Effector CD8-positive, alpha-beta T cell (primary cell): Measurements from ENCODE around the gene C12orf75.
"Not testable (repeated sequence)": the region's sequence is repeated elsewhere in the genome, so short reads cannot be mapped to it uniquely, and the experiment has no call there.

ENCODE experiments used
- DNase-seq: peaks from one replicate; lab custom pipeline; 2025; lab: John Stamatoyannopoulos, UW
- total RNA-seq, 4 experiments: gene quantifications; one replicate each; lab custom pipeline; 2026; lab: John Stamatoyannopoulos, UW

C12orf75 gene
- total RNA-seq, result 17.9 to 63.1 (median 36.9) reads per million in 4 experiments

GRCh38 chr12:105330283-105330930 lies at the start of gene C12orf75:
TSS of gene C12orf75 (plus strand) at chr12:105330691. CDS start at chr12:105330892, 201 bp downstream.
- DNase-seq, result peak; percentile 79

GRCh38 chr12:105280966-105281693 lies 49.4 kb upstream of the C12orf75 start:
- no peak for DNase-seq

- DNase-seq, result no peak
Measured at GRCh38 chr12:105281694-105282049, 48.8 kb upstream of the C12orf75 start.

DNA sequence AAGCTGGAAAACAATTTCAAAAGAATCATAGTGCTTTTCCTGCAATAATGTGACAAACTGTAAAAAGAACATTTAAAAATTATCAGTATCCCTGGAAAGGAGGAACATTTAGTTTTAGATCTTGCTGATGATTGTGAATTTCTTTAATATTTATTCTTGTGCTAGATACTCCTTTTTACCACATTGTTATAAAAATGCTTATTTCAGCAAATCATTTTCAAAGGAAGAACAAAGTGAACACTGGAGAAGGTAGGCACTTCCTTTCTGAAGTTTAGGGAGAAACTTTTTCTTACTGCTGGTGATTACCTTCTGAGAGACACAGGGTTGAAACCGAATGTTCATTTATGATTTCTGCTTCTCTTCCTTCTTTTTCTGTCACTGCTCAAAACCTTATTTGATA lies 45.1 kb upstream of the C12orf75 start:
- DNase-seq, result no peak

- no peak for DNase-seq
Measured at GRCh38 chr12:105287408-105287807, 43.1 kb upstream of the C12orf75 start.

DNA sequence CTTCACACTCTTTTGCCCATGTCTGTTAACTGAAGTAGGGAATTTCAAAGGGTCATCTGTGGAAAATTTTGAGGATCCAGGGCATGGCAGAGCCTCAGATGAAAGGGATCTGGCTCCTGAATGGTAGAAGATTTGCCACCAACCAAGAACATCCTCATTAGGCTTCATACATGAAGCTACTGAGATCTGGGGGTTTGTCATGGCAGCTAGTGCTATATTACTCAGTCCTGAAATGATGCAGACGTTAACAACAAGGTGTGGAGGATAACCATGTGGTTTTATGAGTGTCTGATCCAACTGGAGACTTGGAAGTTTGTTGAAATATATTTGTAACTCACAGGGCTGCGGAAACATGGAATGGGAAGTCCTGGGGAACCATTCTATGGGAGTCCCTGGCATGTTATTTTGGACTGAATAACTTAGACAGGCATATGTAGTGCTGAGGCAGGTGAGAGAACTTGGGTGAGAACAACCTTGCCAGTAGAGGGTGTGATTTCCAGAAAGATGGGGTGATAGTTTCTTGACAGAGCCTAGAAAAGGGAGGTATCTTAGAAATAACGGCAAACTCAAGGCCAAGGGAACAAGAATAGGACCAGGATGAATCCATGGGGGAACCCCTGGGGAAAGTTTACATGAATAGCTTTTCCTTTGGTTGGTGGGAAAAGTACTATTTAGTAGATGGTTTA lies 42.0 kb upstream of the C12orf75 start:
- DNase-seq, result no peak

DNA sequence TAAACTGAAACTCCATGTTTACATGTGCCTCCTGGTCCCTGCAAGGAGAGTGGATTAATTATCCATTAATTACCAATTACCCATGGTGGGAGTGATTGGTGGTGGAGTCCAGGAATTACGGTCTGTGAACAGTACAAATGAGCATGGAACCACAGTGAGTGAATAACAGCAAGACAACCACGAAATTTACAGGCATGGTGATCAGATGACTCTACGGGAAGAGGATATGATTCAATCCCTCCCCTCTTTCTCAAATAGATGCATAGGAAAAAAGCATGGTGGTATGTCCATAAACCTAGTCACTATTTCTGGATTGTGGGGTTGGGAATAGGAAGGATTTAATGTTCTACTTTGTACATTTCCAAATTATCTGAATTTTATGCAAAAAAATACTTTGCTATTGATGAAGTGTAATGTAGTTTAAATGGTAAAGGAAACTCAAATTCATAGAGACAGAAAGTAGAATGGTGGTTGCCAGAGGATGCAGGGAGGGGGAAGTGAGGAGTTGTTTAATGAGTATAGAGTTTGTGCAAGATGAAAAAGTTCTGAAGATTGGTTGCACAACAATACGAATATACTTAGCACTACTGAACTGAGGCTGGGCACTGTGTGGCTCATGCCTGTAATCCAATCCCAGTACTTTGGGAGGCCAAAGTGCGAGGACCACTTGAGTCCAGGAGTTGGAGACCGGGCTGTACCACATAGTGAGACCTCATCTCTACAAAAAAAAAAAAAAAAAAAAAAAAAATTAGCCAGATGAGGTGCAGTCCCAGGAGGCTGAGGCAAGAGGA lies 41.2 kb upstream of the C12orf75 start:
- no peak for DNase-seq

GRCh38 chr12:105291531-105291930 lies 39.0 kb upstream of the C12orf75 start:
- DNase-seq, result no peak

- DNase-seq, result no peak
Measured at GRCh38 chr12:105292705-105293104, 37.8 kb upstream of the C12orf75 start.

DNA sequence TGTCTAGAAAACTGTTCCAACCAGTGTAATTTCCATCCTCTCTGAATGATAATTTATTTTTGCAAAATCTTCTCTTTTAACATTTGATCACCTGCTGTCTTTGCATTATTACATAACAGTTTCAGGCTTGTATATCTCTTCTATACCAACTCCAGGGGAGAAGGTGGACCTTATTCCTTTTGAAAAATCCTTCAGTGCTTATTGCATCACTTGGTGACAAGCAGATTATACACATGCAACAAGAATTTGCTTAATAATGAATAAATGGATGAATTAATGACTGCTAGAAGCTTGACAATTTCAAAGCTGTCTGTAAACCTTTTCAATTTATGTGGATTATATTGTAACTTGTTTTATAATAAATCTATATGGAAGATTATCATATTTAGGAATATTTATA lies 37.3 kb upstream of the C12orf75 start:
- no peak for DNase-seq

DNA sequence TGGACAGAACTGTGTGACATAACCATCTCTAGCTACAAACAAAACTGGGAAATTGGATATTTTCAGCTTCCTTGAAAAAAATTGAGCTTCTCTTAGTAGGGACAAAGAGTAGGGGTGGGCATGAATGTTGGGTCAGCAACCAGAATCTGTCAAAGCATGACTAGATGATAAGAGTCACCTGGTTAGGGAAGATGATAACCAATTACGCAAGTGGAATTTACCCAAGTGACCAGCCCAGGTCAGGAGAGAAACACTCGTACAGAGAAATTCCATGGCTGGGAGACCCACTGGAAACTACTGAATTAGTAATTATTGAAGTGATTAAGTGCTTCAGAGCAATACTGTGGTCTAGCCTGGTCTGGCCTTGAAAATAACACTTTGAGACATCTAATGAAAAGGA lies 36.3 kb upstream of the C12orf75 start:
- no peak for DNase-seq

DNA sequence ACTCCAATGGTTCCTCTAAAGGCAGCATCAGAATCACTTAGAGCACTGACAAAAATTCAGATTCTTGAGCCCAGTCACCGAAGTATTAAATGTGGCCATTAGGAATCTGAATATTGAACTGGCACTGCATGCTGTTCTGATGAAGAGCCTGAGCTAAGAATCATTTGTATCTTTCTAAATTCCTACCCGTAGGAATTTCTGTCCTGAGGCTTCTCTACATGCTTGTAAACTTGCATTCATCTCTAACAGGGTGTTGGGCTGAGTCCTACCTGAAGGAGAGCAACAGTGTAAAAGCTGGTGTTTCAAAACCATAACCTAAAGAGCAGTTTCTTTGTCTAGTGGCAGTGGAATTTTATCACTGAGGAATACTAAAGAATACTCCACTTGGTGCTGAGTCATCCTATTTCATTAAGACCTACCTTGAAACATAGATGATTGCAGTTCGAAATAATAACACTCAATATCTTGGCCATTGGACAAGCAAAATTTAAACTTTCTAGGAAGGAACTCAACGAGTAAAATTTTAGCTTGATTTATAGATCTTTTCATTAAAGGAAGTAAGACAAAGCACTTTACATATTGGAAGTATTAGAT lies 35.5 kb upstream of the C12orf75 start:
- DNase-seq, result no peak

- DNase-seq, result no peak
Measured at GRCh38 chr12:105296116-105297089, 34.1 kb upstream of the C12orf75 start.

GRCh38 chr12:105300883-105301282 lies 29.6 kb upstream of the C12orf75 start:
- DNase-seq, result no peak

- no peak for DNase-seq
Measured at GRCh38 chr12:105301696-105302095, 28.8 kb upstream of the C12orf75 start.

GRCh38 chr12:105302986-105303385 lies 27.5 kb upstream of the C12orf75 start:
- not testable (repeated sequence) for DNase-seq

DNA sequence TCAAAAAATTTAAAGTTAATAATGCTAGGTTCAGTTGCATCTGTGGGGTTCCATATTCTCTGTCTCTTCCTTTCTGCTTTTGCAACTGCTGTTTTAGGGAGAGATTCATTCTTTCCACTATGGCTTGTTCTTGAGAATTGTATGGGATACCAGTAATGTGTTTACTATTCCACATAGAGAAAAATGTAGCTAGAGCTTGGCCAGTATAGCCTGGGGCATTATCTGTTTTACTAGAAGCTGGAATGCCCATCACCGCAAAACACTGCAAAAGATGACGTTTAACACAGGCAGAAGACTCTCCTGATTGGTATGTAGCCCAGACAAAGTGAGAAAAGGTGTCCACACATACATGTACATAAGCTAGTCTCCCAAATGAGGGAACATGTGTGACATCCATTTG lies 25.9 kb upstream of the C12orf75 start:
- not testable (repeated sequence) for DNase-seq

- not testable (repeated sequence) for DNase-seq
Measured at GRCh38 chr12:105307601-105308314, 22.7 kb upstream of the C12orf75 start.

DNA sequence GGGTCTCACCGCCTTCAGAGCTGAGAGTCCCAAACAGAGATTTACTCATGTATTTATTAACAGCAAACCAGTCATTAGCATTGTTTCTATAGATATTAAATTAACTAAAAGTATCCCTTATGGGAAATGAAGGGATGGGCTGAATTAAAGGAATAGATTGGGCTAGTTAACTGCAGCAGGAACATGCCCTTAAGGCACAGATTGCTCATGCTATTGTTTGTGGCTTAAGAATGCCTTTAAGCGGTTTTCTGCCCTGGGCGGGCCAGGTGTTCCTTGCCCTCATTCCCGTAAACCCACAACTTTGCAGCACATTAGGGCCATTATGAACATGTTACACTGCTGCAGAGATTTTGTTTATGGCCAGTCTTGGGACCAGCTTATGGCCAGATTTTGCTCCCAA lies 21.7 kb upstream of the C12orf75 start:
- DNase-seq, result not testable (repeated sequence)

GRCh38 chr12:105309384-105309783 lies 21.1 kb upstream of the C12orf75 start:
- DNase-seq, result not testable (repeated sequence)
